ENCODE results near the gene EPB41. TPM values are rescaled to one million over a fixed set of nuclear protein-coding genes. Genes with fewer than 3 reads are reported as not detected.

Gene EPB41
- total and polyA plus RNA-seq, 9 of the 15 experiments (the other 6 are each of a cell fraction or from before 2014, with no cell fraction given), result 3.7 to 213 (median 141) TPM

DNA sequence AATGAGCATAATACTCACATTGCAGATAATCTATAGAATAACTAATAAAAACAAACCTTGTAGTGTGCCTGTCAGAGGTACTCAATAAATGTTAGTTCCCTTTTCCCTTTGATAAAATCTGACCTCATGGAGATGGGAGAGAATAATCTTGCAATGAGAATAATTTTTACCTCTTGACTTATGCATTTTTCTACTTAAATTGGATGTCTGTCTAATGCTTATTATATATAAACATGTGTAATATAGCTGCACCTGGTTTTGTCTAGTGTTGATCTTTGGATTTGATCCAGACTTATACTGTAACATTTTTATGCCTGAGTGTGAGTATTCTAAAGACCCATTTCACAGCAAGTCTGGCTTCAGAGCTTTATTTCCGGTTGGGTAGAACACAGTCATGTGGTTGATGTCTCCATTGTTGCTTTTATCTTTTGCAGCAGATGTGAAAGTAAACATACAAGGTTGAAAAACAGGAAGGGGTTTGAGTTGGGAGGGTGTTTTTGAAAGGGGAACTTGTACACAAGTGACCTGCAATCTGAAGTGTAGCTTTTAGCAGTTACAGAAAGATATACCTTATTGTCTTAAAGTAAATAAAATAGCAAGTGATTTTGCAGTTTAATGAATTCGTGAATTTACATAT, 12.4 kb downstream of the EPB41 start (continued):
- TF ChIP-seq, protein P1, sequence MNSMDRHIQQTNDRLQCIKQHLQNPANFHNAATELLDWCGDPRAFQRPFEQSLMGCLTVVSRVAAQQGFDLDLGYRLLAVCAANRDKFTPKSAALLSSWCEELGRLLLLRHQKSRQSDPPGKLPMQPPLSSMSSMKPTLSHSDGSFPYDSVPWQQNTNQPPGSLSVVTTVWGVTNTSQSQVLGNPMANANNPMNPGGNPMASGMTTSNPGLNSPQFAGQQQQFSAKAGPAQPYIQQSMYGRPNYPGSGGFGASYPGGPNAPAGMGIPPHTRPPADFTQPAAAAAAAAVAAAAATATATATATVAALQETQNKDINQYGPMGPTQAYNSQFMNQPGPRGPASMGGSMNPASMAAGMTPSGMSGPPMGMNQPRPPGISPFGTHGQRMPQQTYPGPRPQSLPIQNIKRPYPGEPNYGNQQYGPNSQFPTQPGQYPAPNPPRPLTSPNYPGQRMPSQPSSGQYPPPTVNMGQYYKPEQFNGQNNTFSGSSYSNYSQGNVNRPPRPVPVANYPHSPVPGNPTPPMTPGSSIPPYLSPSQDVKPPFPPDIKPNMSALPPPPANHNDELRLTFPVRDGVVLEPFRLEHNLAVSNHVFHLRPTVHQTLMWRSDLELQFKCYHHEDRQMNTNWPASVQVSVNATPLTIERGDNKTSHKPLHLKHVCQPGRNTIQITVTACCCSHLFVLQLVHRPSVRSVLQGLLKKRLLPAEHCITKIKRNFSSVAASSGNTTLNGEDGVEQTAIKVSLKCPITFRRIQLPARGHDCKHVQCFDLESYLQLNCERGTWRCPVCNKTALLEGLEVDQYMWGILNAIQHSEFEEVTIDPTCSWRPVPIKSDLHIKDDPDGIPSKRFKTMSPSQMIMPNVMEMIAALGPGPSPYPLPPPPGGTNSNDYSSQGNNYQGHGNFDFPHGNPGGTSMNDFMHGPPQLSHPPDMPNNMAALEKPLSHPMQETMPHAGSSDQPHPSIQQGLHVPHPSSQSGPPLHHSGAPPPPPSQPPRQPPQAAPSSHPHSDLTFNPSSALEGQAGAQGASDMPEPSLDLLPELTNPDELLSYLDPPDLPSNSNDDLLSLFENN (IDR thresholded peaks at IDR 0.05; ENCODE audit: low read depth in 2 of 2, low read length in 2 of 2), result peak in 1 of 2 experiments; percentile 93; a peak in 2 of 4 replicates
- TF ChIP-seq, protein P2, sequence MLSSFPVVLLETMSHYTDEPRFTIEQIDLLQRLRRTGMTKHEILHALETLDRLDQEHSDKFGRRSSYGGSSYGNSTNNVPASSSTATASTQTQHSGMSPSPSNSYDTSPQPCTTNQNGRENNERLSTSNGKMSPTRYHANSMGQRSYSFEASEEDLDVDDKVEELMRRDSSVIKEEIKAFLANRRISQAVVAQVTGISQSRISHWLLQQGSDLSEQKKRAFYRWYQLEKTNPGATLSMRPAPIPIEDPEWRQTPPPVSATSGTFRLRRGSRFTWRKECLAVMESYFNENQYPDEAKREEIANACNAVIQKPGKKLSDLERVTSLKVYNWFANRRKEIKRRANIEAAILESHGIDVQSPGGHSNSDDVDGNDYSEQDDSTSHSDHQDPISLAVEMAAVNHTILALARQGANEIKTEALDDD (IDR thresholded peaks at IDR 0.05), result 0 out of 2 replicates have a peak, but pooled peaks have one; percentile 9
- no peak for TF ChIP-seq ZNF121 (CRISPR knock-in tag; conservative IDR thresholded peaks at IDR 0.05)
- TF ChIP-seq ZNF707 (CRISPR knock-in tag; conservative IDR thresholded peaks at IDR 0.05), result no peak
- no peak for TF ChIP-seq SETDB1 (IDR thresholded peaks at IDR 0.05; ENCODE audit: low read length)
- no peak; the same call in 1 of the 2 replicates for TF ChIP-seq GATAD2A (IDR thresholded peaks at IDR 0.05)
- no peak for TF ChIP-seq SMAD2 (IDR thresholded peaks at IDR 0.05; ENCODE audit: low read depth, low read length)
- TF ChIP-seq, protein P3, sequence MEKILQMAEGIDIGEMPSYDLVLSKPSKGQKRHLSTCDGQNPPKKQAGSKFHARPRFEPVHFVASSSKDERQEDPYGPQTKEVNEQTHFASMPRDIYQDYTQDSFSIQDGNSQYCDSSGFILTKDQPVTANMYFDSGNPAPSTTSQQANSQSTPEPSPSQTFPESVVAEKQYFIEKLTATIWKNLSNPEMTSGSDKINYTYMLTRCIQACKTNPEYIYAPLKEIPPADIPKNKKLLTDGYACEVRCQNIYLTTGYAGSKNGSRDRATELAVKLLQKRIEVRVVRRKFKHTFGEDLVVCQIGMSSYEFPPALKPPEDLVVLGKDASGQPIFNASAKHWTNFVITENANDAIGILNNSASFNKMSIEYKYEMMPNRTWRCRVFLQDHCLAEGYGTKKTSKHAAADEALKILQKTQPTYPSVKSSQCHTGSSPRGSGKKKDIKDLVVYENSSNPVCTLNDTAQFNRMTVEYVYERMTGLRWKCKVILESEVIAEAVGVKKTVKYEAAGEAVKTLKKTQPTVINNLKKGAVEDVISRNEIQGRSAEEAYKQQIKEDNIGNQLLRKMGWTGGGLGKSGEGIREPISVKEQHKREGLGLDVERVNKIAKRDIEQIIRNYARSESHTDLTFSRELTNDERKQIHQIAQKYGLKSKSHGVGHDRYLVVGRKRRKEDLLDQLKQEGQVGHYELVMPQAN (IDR thresholded peaks at IDR 0.05; ENCODE audit: borderline replicate concordance), result peak; percentile 43; the same call in 1 of the 2 replicates
- no peak for TF ChIP-seq PHTF2 (CRISPR knock-in tag; IDR thresholded peaks at IDR 0.05)
- TF ChIP-seq, protein P4, sequence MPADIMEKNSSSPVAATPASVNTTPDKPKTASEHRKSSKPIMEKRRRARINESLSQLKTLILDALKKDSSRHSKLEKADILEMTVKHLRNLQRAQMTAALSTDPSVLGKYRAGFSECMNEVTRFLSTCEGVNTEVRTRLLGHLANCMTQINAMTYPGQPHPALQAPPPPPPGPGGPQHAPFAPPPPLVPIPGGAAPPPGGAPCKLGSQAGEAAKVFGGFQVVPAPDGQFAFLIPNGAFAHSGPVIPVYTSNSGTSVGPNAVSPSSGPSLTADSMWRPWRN (IDR thresholded peaks at IDR 0.05; ENCODE audit: low read depth), result peak; percentile 69
- TF ChIP-seq CBX5 (IDR thresholded peaks at IDR 0.05; ENCODE audit: borderline replicate concordance, low read depth), result no peak
- TF ChIP-seq, protein P5, sequence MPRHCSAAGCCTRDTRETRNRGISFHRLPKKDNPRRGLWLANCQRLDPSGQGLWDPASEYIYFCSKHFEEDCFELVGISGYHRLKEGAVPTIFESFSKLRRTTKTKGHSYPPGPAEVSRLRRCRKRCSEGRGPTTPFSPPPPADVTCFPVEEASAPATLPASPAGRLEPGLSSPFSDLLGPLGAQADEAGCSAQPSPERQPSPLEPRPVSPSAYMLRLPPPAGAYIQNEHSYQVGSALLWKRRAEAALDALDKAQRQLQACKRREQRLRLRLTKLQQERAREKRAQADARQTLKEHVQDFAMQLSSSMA (CRISPR knock-in tag; IDR thresholded peaks at IDR 0.05), result no peak
- no peak for TF ChIP-seq RBM34 (IDR thresholded peaks at IDR 0.05; ENCODE audit: borderline replicate concordance, insufficient read depth, low read length)
- TF ChIP-seq POLR2A (conservative IDR thresholded peaks at IDR 0.05), result no peak; the same call in 1 of the 2 replicates
- peak; percentile 99 for TF ChIP-seq SMARCE1 (IDR thresholded peaks at IDR 0.05)
- no peak for TF ChIP-seq ATF1 (CRISPR knock-in tag; IDR thresholded peaks at IDR 0.05)
- peak; percentile 59 for TF ChIP-seq ATF1 (tag; IDR thresholded peaks at IDR 0.05)
- no peak for TF ChIP-seq ZNF436 (CRISPR knock-in tag; IDR thresholded peaks at IDR 0.05)
- no peak for TF ChIP-seq ZSCAN29 (IDR thresholded peaks at IDR 0.05)
- no peak for TF ChIP-seq CHD4 (IDR thresholded peaks at IDR 0.05; ENCODE audit: insufficient read depth, insufficient replicate concordance, low read depth, low read length, poor library complexity, severe bottlenecking)
- TF ChIP-seq NCOA2 (IDR thresholded peaks at IDR 0.05; ENCODE audit: partially characterized antibody in 2 of 2), result peak; percentile 77 to 87
